Endothelial cell of umbilical vein (primary cell): Measurements from ENCODE around the gene GABRR2. TPM values are rescaled to one million over a fixed set of nuclear protein-coding genes. Genes with fewer than 3 reads are reported as not detected.

Experiments used
- BruUV-seq: library from RNA; stranded (reverse); fragments of 400-500 nt; replicated peaks from 2 replicates; lab custom pipeline; 2021; lab: Mats Ljungman, UMichigan
- CTCF ChIA-PET: fragments of 300-600, 350-600 bp; sonication (Branson Sonifier 250); formaldehyde crosslinking; loops from one replicate; lab custom pipeline; 2021; ENCODE audit warnings: antibody characterized with exemption, inconsistent platforms; lab: Charles Lee
- POLR2A ChIA-PET: fragments of 300-600, 350-600 bp; sonication (Branson Sonifier 250); formaldehyde crosslinking; loops from one replicate; lab custom pipeline; 2021; ENCODE audit warnings: antibody characterized with exemption, inconsistent platforms; lab: Charles Lee
- DNase-seq: peaks from one replicate; pipeline ENCODE4 v3.0.0-alpha.2; 2011; ENCODE audit warnings: low read depth, low spot score
- FAIRE-seq: peaks from 2 replicates; lab custom pipeline; 2011; peaks lifted over from hg19 to GRCh38; lab: Jason Lieb, UNC
- H2AFZ ChIP-seq: 2 replicates; pipeline ENCODE4 v1.6.0; 2012; ENCODE audit warnings: low read depth, low read length, control low read depth, inconsistent platforms
- H3K27ac ChIP-seq: 2 replicates; pipeline ENCODE4 v1.5.1; 2011; ENCODE audit warnings: low read depth, mild to moderate bottlenecking, control low read depth, low read length, moderate library complexity; ENCODE audit not compliant: insufficient read depth
- H3K27me3 ChIP-seq, 2 experiments: 2 replicates each; pipeline versions ENCODE4 v1.6.0 to v1.6.1; 2011; ENCODE audit warnings: low read length in 2 of 2, mixed read lengths in 1 of 2; ENCODE audit not compliant: control insufficient read depth in 2 of 2, insufficient read depth in 2 of 2
- H3K36me3 ChIP-seq, 2 experiments: 2 replicates in 1 of 2; 3 replicates in 1 of 2; pipeline ENCODE4 v1.5.1; 2011; ENCODE audit warnings: low read length in 2 of 2, mild to moderate bottlenecking in 1 of 2, moderate library complexity in 1 of 2; ENCODE audit not compliant: control insufficient read depth in 2 of 2, insufficient read depth in 2 of 2; ENCODE audit errors: extremely low read depth in 1 of 2
- H3K4me1 ChIP-seq: 3 replicates; pipeline ENCODE4 v1.5.1; 2011; ENCODE audit warnings: mild to moderate bottlenecking, low read length; ENCODE audit not compliant: control insufficient read depth, insufficient read depth; ENCODE audit errors: extremely low read depth
- H3K4me2 ChIP-seq: 2 replicates; pipeline ENCODE4 v1.6.1; 2011; ENCODE audit warnings: low read length, control low read depth, mixed read lengths; ENCODE audit not compliant: insufficient read depth
- H3K4me3 ChIP-seq, 3 experiments: fragments of 200-600 bp in 1 of 3; sonication (generic), shearing (Covaris generic) in 1 of 3; replicated peaks in 1 of 3; 2 replicates each; pipeline ENCODE4 v1.5.1; 2011 to 2016; ENCODE audit warnings: control low read depth in 3 of 3, low read length in 3 of 3, mild to moderate bottlenecking in 2 of 3, inconsistent platforms in 1 of 3, low read depth in 1 of 3, moderate library complexity in 1 of 3; ENCODE audit not compliant: insufficient read depth in 1 of 3
- H3K79me2 ChIP-seq: 2 replicates; pipeline ENCODE4 v1.6.0; 2012; ENCODE audit warnings: low read length, inconsistent platforms; ENCODE audit not compliant: control insufficient read depth, insufficient read depth
- H3K9ac ChIP-seq: replicated peaks from 2 replicates; pipeline ENCODE3; 2011; ENCODE audit warnings: low read length, control low read depth; ENCODE audit not compliant: insufficient read depth; ENCODE audit errors: extremely low read depth
- H3K9me1 ChIP-seq: replicated peaks from 3 replicates; pipeline ENCODE4 v1.6.0; 2011; ENCODE audit warnings: mild to moderate bottlenecking, low read length; ENCODE audit not compliant: control insufficient read depth, insufficient read depth; ENCODE audit errors: extremely low read depth
- H3K9me3 ChIP-seq: replicated peaks from 2 replicates; pipeline ENCODE4 v1.5.1; 2012; ENCODE audit warnings: low read length, inconsistent platforms; ENCODE audit not compliant: control insufficient read depth, insufficient read depth
- H4K20me1 ChIP-seq: replicated peaks from 2 replicates; pipeline ENCODE3; 2011; ENCODE audit warnings: mild to moderate bottlenecking, low read length; ENCODE audit not compliant: control insufficient read depth, insufficient read depth; ENCODE audit errors: extremely low read depth
- EZH2 ChIP-seq: IDR thresholded peaks from 2 replicates; pipeline ENCODE4 v1.6.1; 2012; ENCODE audit warnings: borderline replicate concordance, low read depth, mild to moderate bottlenecking, moderate library complexity, low read length, inconsistent platforms; ENCODE audit not compliant: severe bottlenecking
- FOS ChIP-seq: IDR thresholded peaks from 2 replicates; pipeline ENCODE4 v1.6.1; 2011; ENCODE audit warnings: mild to moderate bottlenecking, low read length, moderate library complexity, borderline replicate concordance; ENCODE audit not compliant: insufficient read depth
- GATA2 ChIP-seq: IDR thresholded peaks from 2 replicates; pipeline ENCODE4 v1.7.0; 2011; ENCODE audit warnings: low read depth, mild to moderate bottlenecking, moderate library complexity, mixed read lengths, low read length; ENCODE audit not compliant: insufficient read length, insufficient read depth
- JUN ChIP-seq: IDR thresholded peaks from 2 replicates; pipeline ENCODE4 v1.6.1; 2011; ENCODE audit warnings: borderline replicate concordance, low read depth; ENCODE audit not compliant: insufficient read length, insufficient read depth
- MYC ChIP-seq: IDR thresholded peaks from one replicate; pipeline ENCODE4 v1.6.1; 2011; ENCODE audit warnings: mild to moderate bottlenecking, low read depth, low read length
- POLR2A ChIP-seq: IDR thresholded peaks from 2 replicates; pipeline ENCODE4 v1.6.1; 2012; ENCODE audit warnings: low read depth, mild to moderate bottlenecking, control low read depth, low read length
- POLR2AphosphoS5 ChIP-seq: IDR thresholded peaks from 2 replicates; pipeline ENCODE4 v1.6.1; 2012; ENCODE audit warnings: low read depth, mild to moderate bottlenecking, control low read depth, low read length, moderate library complexity; ENCODE audit not compliant: insufficient read depth
- dilution Hi-C: fragments of 300-500 bp; cut with MboI; formaldehyde crosslinking; loops from one replicate; pipeline ENCODE4 v1.15.0; 2019; ENCODE audit warnings: low sequenced_read_pairs; ENCODE audit not compliant: extremely low pct_ligation_motif_present
- intact Hi-C: fragments of 100-400 bp; cut with micrococcal nuclease; formaldehyde crosslinking; loops from one replicate; pipeline ENCODE4 v1.10.0; 2022
- polyA plus RNA-seq, 4 experiments: library from polyadenylated mRNA; depleted of rRNA in 3 of 4; stranded (reverse) in 3 of 4; unstranded in 1 of 4; fragments of >200 nt; gene quantifications; 2 replicates each; pipeline versions ENCODE4 v1.2.1 to v1.2.3, GENCODE V29; 2011 to 2012; ENCODE audit warnings: missing spikeins in 1 of 4
- total RNA-seq: library from RNA; stranded (reverse); gene quantifications from 2 replicates; pipeline ENCODE4 v1.2.3, GENCODE V29; 2021
- TF ChIP-seq, protein P1 (sequence below): IDR thresholded peaks from 2 replicates; pipeline ENCODE4 v1.6.1; 2011; ENCODE audit not compliant: insufficient read depth, insufficient read length
- TF ChIP-seq, protein P2 (sequence below), 2 donors: IDR thresholded peaks; 1 replicate in 1 of 2; 2 replicates in 1 of 2; pipeline ENCODE4 v1.5.1; 2011; ENCODE audit warnings: low read length in 2 of 2, mild to moderate bottlenecking in 2 of 2, moderate library complexity in 2 of 2, control low read depth in 1 of 2, inconsistent platforms in 1 of 2, low read depth in 1 of 2; ENCODE audit not compliant: insufficient read depth in 1 of 2; ENCODE audit errors: extremely low read depth in 1 of 2

Gene GABRR2
- total and polyA plus RNA-seq, 2 donors (not counting 3 experiments of a cell fraction or from before 2014, with no cell fraction given), result 1.4 to 3.6 TPM

DNA sequence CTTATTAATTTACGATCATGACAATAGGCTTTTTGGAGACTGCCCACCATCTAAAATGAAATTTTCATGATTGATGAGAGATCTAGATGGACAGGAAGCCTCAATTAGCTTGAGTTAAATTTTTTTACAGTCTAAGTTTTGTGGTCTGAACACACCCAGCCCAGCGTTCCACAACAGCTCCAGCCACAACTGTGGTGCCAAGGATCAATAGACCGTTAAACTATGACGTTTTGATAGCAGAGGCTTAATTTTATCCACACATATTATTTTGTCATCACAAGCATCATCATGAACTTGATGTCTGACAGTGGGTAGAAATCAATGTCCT lies 92.4 kb downstream of the GABRR2 start:
- H3K36me3 ChIP-seq, result no peaks in the 10 kb centered on the region
- no peaks in the 10 kb centered on the region for H3K9me1 ChIP-seq
- intact Hi-C loops, result no loop called here
- H3K27ac ChIP-seq, result no peak overlapping the region
- BruUV-seq, result no TSS peak
- no peak overlapping the region for H3K4me3 ChIP-seq
- H3K4me1 ChIP-seq, result no peaks in the 10 kb centered on the region
- H4K20me1 ChIP-seq, result no peaks in the 10 kb centered on the region
- H2AFZ ChIP-seq, result no peak overlapping the region
- TF ChIP-seq, protein P1, sequence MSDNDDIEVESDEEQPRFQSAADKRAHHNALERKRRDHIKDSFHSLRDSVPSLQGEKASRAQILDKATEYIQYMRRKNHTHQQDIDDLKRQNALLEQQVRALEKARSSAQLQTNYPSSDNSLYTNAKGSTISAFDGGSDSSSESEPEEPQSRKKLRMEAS, result no peak
- no peak for TF ChIP-seq GATA2
- TF ChIP-seq POLR2AphosphoS5, result no peak
- no peak for TF ChIP-seq JUN
- TF ChIP-seq FOS, result no peak
- TF ChIP-seq, protein P2, sequence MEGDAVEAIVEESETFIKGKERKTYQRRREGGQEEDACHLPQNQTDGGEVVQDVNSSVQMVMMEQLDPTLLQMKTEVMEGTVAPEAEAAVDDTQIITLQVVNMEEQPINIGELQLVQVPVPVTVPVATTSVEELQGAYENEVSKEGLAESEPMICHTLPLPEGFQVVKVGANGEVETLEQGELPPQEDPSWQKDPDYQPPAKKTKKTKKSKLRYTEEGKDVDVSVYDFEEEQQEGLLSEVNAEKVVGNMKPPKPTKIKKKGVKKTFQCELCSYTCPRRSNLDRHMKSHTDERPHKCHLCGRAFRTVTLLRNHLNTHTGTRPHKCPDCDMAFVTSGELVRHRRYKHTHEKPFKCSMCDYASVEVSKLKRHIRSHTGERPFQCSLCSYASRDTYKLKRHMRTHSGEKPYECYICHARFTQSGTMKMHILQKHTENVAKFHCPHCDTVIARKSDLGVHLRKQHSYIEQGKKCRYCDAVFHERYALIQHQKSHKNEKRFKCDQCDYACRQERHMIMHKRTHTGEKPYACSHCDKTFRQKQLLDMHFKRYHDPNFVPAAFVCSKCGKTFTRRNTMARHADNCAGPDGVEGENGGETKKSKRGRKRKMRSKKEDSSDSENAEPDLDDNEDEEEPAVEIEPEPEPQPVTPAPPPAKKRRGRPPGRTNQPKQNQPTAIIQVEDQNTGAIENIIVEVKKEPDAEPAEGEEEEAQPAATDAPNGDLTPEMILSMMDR (IDR thresholded peaks at IDR 0.05; ENCODE audit: extremely low read depth in 1 of 2, insufficient read depth in 1 of 2, low read depth in 1 of 2, low read length in 2 of 2), result no peak
- no peak for TF ChIP-seq POLR2A
- TF ChIP-seq MYC, result no peak
- TF ChIP-seq EZH2, result no peak
- POLR2A ChIA-PET, result no interaction called here
- no peaks in the 10 kb centered on the region for H3K79me2 ChIP-seq
- dilution Hi-C loops, result no loop called here
- DNase-seq (no peak), FAIRE-seq (no peak)
- H3K9me3 ChIP-seq, result no peaks in the 10 kb centered on the region
- CTCF ChIA-PET, result interaction anchor here (0.8 to 1.4 kb wide), 3 partner anchors 13 to 240 kb away, joined by 3 to 4 read pairs (median 3); no protein-coding TSS in a partner anchor
- H3K9ac ChIP-seq, result no peak overlapping the region
- H3K27me3 ChIP-seq, result peaks cover 8% of the 10 kb centered on the region in 2 experiments
- H3K4me2 ChIP-seq, result no peak overlapping the region
